ENCODE data around the gene MEG3. TPM values are rescaled to one million over a fixed set of nuclear protein-coding genes. Genes with fewer than 3 reads are reported as not detected.
"Not testable (repeated sequence)": the region's sequence is repeated elsewhere in the genome, so short reads cannot be mapped to it uniquely, and the experiment has no call there.

The MEG3 gene
- total RNA-seq, 1 donor from 2014 or later = not detected

DNA sequence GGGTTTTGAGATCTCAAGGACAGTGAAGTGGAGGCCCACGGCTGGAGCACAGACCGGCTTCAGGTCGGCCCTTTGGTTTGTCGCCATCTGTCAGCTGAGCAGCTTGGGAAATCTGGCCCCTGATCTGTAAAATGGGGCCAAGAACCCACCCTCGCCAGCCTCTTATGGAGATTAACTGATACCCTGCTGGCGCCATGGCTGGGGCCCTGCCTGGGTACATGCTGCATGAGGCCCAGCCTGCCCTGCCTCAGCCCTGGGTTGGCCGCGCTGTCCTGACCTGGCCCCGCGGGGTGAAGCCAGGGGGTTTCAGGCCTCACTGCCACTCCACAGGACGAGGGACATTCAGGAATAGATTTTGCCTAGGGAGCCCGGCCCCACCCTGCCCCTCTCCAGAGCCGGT lies 33.9 kb upstream of the MEG3 start:
- H3K9me3 Mint-ChIP-seq = no peaks in the 10 kb centered on the region
- DNase-seq (ENCODE audit: low spot score) = no peak
- H3K27ac Mint-ChIP-seq = no peak overlapping the region
- peaks cover 1% of the 10 kb centered on the region for H3K4me1 Mint-ChIP-seq (ENCODE audit: low read depth)
- H3K27me3 Mint-ChIP-seq (ENCODE audit: low read depth) = no peaks in the 10 kb centered on the region
- no peak overlapping the region for H3K4me3 Mint-ChIP-seq (ENCODE audit: low read depth)
- H3K36me3 Mint-ChIP-seq (ENCODE audit: low read depth) = no peaks in the 10 kb centered on the region
- intact Hi-C loops (cut with micrococcal nuclease) = no loop called here

DNA sequence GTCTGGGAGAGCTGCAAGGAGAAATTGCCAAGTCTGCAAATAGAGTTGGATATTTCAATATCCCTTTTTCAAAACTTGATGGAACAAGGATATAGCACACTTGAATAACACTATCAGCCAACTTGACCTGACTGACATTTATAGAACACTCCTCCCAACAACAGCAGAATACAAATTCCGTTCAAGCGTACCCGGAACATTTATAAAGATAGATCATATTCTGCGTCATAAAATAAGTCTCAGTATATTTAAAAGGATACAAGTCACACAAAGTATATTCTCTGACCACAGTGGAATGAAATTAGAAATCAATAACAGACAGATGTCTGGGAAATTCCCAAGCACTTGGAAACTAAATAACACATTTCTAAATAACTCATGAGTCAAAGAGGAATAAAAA lies 29.0 kb upstream of the MEG3 start:
- Mint-ChIP-seq H3K27me3 (ENCODE audit: low read depth) (peaks cover 2% of the 10 kb centered on the region), H3K36me3 (ENCODE audit: low read depth) (no peaks in the 10 kb centered on the region), H3K27ac (no peak overlapping the region), H3K4me3 (ENCODE audit: low read depth) (no peak overlapping the region), H3K9me3 (no peaks in the 10 kb centered on the region), H3K4me1 (ENCODE audit: low read depth) (peaks cover 2% of the 10 kb centered on the region)
- DNase-seq (ENCODE audit: low spot score) = no peak
- intact Hi-C loops (cut with micrococcal nuclease) = no loop called here

DNA sequence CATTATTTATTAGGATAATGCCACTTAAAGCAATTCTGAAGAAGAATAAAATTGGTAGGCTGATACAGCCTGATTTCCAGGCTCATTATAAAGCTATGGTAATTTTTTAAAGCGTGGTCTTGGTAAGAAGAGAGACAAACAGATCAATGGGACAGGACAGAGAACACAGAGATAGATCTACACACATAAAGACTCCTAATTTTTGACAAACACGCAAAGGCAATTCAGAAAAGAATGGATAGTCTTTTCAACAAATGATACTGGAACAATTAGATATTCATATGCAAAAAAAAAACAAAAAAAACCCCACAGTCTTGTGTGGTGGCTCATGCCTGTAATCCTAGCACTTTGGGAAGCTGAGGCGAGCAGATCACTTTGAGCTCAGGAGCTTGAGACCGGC lies 25.9 kb upstream of the MEG3 start:
- H3K27ac Mint-ChIP-seq = no peak overlapping the region
- H3K4me1 Mint-ChIP-seq (ENCODE audit: low read depth) = peaks cover 2% of the 10 kb centered on the region
- H3K36me3 Mint-ChIP-seq (ENCODE audit: low read depth) = no peaks in the 10 kb centered on the region
- intact Hi-C loops (cut with micrococcal nuclease) = no loop called here
- no peak overlapping the region for H3K4me3 Mint-ChIP-seq (ENCODE audit: low read depth)
- no peaks in the 10 kb centered on the region for H3K9me3 Mint-ChIP-seq
- peaks cover 2% of the 10 kb centered on the region for H3K27me3 Mint-ChIP-seq (ENCODE audit: low read depth)
- no peak for DNase-seq (ENCODE audit: low spot score)

DNA sequence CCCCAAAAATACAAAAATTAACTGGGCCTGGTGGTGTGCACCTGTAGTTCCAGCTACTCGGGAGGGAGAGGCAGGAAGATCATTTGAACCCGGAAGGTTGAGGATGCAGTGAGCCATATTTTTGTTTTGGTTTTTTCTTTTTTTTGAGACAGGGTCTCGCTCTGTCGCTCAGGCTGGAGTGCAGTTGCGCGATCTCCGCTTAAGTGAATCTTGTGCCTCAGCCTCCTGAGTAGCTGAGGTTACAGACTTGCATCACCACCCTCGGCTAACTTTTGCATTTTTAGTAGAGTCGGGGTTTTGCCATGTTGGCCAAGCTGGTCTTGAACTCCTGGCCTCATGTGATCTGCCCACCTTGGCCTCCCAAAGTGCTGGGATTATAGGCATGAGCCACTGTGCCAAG lies 24.5 kb upstream of the MEG3 start:
- DNase-seq (ENCODE audit: low spot score); H3K4me3 Mint-ChIP-seq (ENCODE audit: low read depth); H3K27me3 Mint-ChIP-seq (ENCODE audit: low read depth); H3K4me1 Mint-ChIP-seq (ENCODE audit: low read depth); H3K9me3 Mint-ChIP-seq; H3K36me3 Mint-ChIP-seq (ENCODE audit: low read depth); intact Hi-C loops (cut with micrococcal nuclease); H3K27ac Mint-ChIP-seq: not testable (repeated sequence)

DNA sequence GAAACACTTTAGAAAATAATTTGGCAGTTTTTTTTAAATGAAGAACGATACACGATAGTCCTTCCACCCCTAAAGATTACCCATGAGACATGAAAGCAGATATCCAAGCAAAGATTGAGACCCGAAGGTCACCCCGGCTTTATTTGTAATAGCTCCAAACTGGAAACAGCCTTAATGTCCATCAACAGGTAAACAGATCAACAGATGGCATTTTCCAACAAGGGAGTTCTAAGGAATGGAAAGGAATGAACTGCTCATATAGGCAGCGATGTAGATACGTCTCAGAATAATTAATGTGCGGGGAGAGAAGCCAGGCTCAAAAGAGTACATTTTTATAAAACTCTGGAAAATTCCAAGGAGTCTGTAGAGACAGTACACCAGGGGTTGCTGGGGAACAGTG lies 23.7 kb upstream of the MEG3 start:
- no peak for DNase-seq (ENCODE audit: low spot score)
- H3K4me3 Mint-ChIP-seq (ENCODE audit: low read depth) = no peak overlapping the region
- H3K36me3 Mint-ChIP-seq (ENCODE audit: low read depth) = no peaks in the 10 kb centered on the region
- H3K27ac Mint-ChIP-seq = no peak overlapping the region
- peaks cover 2% of the 10 kb centered on the region for H3K27me3 Mint-ChIP-seq (ENCODE audit: low read depth)
- intact Hi-C loops (cut with micrococcal nuclease) = no loop called here
- no peaks in the 10 kb centered on the region for H3K4me1 Mint-ChIP-seq (ENCODE audit: low read depth)
- no peaks in the 10 kb centered on the region for H3K9me3 Mint-ChIP-seq

DNA sequence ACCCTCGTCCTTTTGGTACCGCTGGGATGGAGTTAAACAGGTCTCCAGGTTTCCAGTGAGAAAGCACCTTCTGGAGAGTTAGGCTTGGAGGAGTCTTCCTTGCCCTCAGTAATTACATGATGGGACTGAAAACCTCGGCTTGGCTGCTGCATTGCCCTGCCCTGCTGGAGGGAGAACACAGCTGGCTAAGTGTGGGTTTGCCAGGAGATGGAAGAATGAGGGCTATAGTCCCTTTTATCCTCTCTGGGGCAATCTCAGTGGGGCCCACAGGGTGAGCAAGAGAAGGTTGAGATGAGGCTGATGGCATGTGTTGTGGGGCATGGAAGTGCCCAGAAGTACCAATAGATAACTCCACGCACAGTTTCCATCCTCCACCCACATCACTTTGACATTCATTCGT lies 23.2 kb upstream of the MEG3 start:
- Mint-ChIP-seq H3K27ac (no peak overlapping the region), H3K36me3 (ENCODE audit: low read depth) (no peaks in the 10 kb centered on the region), H3K9me3 (no peaks in the 10 kb centered on the region), H3K27me3 (ENCODE audit: low read depth) (peaks cover 2% of the 10 kb centered on the region), H3K4me3 (ENCODE audit: low read depth) (no peak overlapping the region), H3K4me1 (ENCODE audit: low read depth) (no peaks in the 10 kb centered on the region)
- intact Hi-C loops (cut with micrococcal nuclease) = no loop called here
- no peak for DNase-seq (ENCODE audit: low spot score)

DNA sequence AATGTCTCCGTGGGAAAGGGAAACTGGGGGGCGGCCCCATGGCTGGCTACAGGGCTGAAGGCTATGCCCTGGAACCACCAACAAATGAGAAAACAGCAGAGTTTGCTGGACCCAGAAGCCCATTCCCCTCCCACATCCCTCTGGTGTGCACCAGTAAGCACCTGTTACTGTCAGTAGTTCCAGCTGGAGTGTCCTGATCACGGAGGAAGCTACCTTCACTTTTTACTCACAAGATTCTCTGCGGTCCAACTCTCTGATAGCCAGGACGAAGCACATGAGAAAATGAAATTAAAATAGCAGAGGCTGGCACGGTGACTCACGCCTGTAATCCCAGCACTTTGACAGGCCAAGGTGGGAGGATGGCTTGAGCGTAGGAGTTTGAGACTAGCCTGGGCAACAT lies 22.7 kb upstream of the MEG3 start:
- intact Hi-C loops (cut with micrococcal nuclease) = no loop called here
- peaks cover 3% of the 10 kb centered on the region for H3K9me3 Mint-ChIP-seq
- H3K4me3 Mint-ChIP-seq (ENCODE audit: low read depth) = no peak overlapping the region
- no peak for DNase-seq (ENCODE audit: low spot score)
- no peak overlapping the region for H3K27ac Mint-ChIP-seq
- no peaks in the 10 kb centered on the region for H3K36me3 Mint-ChIP-seq (ENCODE audit: low read depth)
- H3K27me3 Mint-ChIP-seq (ENCODE audit: low read depth) = peaks cover 2% of the 10 kb centered on the region
- H3K4me1 Mint-ChIP-seq (ENCODE audit: low read depth) = no peaks in the 10 kb centered on the region

DNA sequence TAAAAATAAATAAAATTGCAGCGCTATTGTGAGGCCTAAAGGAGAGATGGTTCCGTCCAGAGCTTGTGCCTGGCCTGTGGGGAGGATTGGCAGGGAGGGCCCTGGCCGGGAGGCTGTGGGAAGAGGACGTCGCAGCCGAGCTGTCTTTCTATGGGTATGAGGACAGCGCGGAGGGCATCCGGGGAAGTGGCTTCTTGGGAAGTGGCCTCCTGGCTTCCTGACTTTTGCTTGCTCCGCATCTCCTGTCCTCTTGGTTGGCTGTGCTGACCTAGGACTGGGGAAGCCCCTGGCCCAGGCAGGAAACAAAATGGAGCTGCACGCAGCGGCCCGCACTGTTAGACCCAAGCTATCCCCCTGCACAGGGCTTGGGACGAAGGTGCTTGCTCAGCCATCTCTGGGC lies 22.2 kb upstream of the MEG3 start:
- Mint-ChIP-seq H3K9me3 (peaks cover 7% of the 10 kb centered on the region), H3K27me3 (ENCODE audit: low read depth) (peaks cover 2% of the 10 kb centered on the region), H3K4me3 (ENCODE audit: low read depth) (no peak overlapping the region), H3K27ac (no peak overlapping the region), H3K36me3 (ENCODE audit: low read depth) (no peaks in the 10 kb centered on the region), H3K4me1 (ENCODE audit: low read depth) (no peaks in the 10 kb centered on the region)
- no peak for DNase-seq (ENCODE audit: low spot score)
- intact Hi-C loops (cut with micrococcal nuclease) = no loop called here

DNA sequence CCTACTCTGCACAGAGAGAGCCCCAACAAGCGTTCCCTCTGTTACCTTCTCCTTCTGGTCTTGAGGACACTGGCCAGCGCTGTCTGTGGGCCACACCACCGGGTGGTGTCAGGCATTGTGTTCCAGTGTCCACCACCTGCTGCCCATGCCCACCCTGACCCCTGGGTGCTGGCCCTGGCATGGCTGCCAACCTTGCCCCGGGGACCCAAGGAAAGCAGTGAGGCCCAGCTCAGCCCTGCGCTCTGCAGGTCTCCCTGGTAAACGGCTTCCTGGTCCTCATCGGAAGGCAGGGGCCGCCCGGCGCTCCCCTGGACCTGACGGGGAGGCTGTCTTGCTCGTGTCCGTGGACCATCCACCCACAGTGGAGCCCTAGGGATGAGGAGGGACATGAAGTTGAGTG lies 21.8 kb upstream of the MEG3 start:
- Mint-ChIP-seq H3K27me3 (ENCODE audit: low read depth) (peaks cover 2% of the 10 kb centered on the region), H3K9me3 (peaks cover 12% of the 10 kb centered on the region)

DNA sequence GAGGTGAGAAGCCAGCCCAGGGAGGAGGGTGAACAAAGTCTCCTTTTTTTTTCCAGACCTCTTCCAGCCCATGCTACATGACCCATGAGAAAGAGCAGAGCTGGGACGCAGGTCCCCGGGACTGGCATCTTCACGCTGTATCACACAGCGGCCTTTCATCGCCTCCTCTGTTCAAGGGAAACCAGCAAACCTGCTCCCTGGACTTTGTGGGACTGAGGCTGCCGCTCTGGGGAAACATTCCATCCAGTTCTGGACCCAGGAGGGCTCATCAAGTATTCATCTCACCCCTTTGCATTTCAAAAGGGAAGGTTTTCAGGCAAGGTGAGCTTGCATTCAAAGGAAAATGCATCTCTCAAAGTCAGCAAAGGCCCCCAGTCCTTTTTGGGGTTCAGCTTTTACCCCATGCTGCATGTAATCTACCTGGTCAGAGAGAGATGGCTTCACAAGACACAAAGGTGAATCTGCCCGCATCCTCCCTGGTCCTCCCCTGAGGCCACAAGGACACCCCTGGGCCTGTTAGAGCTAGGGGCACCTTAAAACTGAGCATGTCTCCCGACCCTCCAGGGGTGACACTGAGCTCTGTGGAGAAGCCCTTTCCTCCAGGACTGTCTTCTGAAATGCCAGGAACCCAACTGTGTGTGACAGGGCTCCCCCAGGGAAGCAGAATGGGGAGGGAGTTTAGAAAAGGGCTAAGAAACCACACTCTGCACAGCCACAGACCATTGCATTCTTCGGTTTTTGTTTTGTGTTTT lies 21.2 kb upstream of the MEG3 start:
- Mint-ChIP-seq H3K27ac (no peak overlapping the region), H3K27me3 (ENCODE audit: low read depth) (peaks cover 5% of the 10 kb centered on the region), H3K4me1 (ENCODE audit: low read depth) (no peaks in the 10 kb centered on the region), H3K9me3 (peaks cover 17% of the 10 kb centered on the region), H3K36me3 (ENCODE audit: low read depth) (no peaks in the 10 kb centered on the region), H3K4me3 (ENCODE audit: low read depth) (no peak overlapping the region)
- intact Hi-C loops (cut with micrococcal nuclease) = no loop called here
- DNase-seq (ENCODE audit: low spot score) = no peak

More for the DNA sequence above, 21.8 kb upstream of the MEG3 start:
- no peak overlapping the region for H3K27ac Mint-ChIP-seq
- intact Hi-C loops (cut with micrococcal nuclease) = no loop called here
- H3K36me3 Mint-ChIP-seq (ENCODE audit: low read depth) = no peaks in the 10 kb centered on the region
- DNase-seq (ENCODE audit: low spot score) = no peak
- no peaks in the 10 kb centered on the region for H3K4me1 Mint-ChIP-seq (ENCODE audit: low read depth)
- H3K4me3 Mint-ChIP-seq (ENCODE audit: low read depth) = no peak overlapping the region

DNA sequence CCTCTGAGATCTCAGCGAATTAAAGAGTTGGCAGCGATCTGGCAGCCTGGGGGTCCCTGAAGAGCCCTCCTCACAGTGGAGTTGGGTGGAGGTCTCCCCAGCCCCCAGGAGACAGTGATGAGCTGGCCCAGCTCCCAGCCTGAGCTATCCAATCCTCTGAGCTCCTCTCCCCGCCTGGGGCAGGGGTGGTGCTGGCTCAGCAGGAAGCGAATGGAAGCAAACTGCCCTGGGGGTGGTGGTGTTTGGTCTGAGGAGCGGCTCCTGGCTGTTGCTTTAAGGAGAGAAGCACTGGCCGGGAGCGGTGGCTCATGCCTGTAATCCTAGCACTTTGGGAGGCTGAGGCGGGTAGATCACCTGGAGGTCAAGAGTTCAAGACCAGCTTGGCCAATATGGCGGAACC lies 19.5 kb upstream of the MEG3 start:
- no peak overlapping the region for H3K4me3 Mint-ChIP-seq (ENCODE audit: low read depth)
- intact Hi-C loops (cut with micrococcal nuclease) = no loop called here

DNA sequence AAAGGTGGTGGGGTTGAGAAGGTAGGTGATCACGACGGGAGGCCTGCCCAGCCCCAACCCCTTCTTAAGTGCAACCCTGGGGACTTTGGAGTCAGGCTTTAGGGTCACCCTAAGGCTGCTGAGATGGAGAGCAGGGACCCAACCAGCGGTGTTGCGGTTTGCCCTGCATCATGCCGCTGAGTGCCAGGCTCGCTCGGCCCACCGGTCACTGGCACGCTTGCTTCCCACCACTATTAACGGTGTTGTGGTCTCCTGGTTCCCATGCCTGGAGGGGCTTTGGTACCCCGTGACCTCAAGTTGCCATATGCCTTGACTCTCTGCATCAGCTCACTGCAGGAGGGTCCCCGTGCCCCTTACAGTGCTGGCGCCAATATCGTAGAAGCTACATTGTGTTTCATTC lies 18.4 kb upstream of the MEG3 start:
- H3K4me1 Mint-ChIP-seq (ENCODE audit: low read depth) = no peaks in the 10 kb centered on the region
- peaks cover 17% of the 10 kb centered on the region for H3K9me3 Mint-ChIP-seq
- no peak for DNase-seq (ENCODE audit: low spot score)
- H3K4me3 Mint-ChIP-seq (ENCODE audit: low read depth) = no peak overlapping the region
- no peaks in the 10 kb centered on the region for H3K36me3 Mint-ChIP-seq (ENCODE audit: low read depth)
- intact Hi-C loops (cut with micrococcal nuclease) = no loop called here
- no peak overlapping the region for H3K27ac Mint-ChIP-seq
- H3K27me3 Mint-ChIP-seq (ENCODE audit: low read depth) = peaks cover 4% of the 10 kb centered on the region

More for the DNA sequence above, 19.5 kb upstream of the MEG3 start:
- DNase-seq (ENCODE audit: low spot score) = no peak
- H3K36me3 Mint-ChIP-seq (ENCODE audit: low read depth) = no peaks in the 10 kb centered on the region
- no peaks in the 10 kb centered on the region for H3K4me1 Mint-ChIP-seq (ENCODE audit: low read depth)
- H3K27me3 Mint-ChIP-seq (ENCODE audit: low read depth) = peaks cover 4% of the 10 kb centered on the region
- H3K9me3 Mint-ChIP-seq = peaks cover 17% of the 10 kb centered on the region
- H3K27ac Mint-ChIP-seq = no peak overlapping the region

DNA sequence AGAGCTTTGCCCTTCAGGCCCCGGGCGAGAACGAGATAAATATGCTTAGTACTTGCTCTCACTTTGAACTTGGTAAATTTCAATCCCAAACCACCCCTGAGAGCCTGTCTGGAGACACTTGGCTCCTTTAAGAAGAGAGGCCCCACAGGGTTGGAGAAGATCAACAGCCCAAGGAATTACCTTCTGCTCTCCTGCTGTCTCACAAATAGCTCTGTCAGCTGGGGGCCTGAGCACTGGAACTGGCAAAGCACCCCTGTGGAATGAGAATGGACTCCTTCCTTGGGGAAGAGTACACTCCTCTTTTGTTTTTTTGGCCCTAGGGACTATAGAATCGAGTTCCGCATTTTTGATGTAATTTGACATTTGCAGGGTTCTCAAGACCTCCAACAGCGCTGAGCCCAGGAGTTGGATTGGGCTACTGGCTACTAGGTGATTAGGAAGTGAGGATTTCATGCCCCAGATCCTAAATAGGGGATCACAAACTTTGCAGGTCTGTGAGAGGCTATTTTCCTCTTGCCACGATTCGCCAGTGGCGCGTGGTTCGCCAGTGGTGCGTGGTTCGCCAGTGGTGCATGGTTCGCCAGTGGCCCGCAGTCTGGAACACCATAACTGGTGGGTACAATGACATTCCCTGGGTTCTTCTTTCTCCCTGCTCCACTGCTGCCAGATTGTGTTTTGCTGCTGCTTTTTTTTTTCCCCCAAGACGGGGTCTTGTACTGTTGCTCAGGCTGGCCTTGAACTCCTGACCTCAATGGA lies 17.8 kb upstream of the MEG3 start:
- no peak overlapping the region for H3K27ac Mint-ChIP-seq
- peaks cover 4% of the 10 kb centered on the region for H3K27me3 Mint-ChIP-seq (ENCODE audit: low read depth)
- no peak for DNase-seq (ENCODE audit: low spot score)
- intact Hi-C loops (cut with micrococcal nuclease) = no loop called here
- H3K36me3 Mint-ChIP-seq (ENCODE audit: low read depth) = no peaks in the 10 kb centered on the region
- no peak overlapping the region for H3K4me3 Mint-ChIP-seq (ENCODE audit: low read depth)
- H3K4me1 Mint-ChIP-seq (ENCODE audit: low read depth) = no peaks in the 10 kb centered on the region
- H3K9me3 Mint-ChIP-seq = peaks cover 17% of the 10 kb centered on the region

All from activated T-helper 2 cell treated with anti-CD3 and anti-CD28 coated beads, Interferon-gamma antibody, Interleukin-2, Interleukin-4, amounts not matched to agents 10 μg/mL and 5 μg/mL and 100 μg/mL, durations not matched to agents 14 hours and 24 hours and 36 hours (primary cell).